HCT116 (cell line): ENCODE results near the gene VEPH1. TPM values are rescaled to one million over a fixed set of nuclear protein-coding genes. Genes with fewer than 3 reads are reported as not detected.

Experiments used
- ATAC-seq: fragments of 200-7000 bp; cut with Tn5 transposase; 2 replicates; pipeline ENCODE4 v1.9.1; 2020; ENCODE audit warnings: mild to moderate bottlenecking, moderate library complexity
- BruUV-seq: library from RNA; stranded (reverse); fragments of 400-500 nt; replicated peaks from 2 replicates; lab custom pipeline; 2021; lab: Mats Ljungman, UMichigan
- CTCF ChIA-PET: fragments of 300-600 bp; sonication (Branson Sonifier 250); formaldehyde crosslinking; loops from one replicate; lab custom pipeline; 2021; ENCODE audit warnings: antibody characterized with exemption; lab: Charles Lee
- POLR2A ChIA-PET: fragments of 300-600, 350-600 bp; sonication (Branson Sonifier 250); formaldehyde crosslinking; loops from one replicate; lab custom pipeline; 2021; ENCODE audit warnings: antibody characterized with exemption; lab: Charles Lee
- RAD21 ChIA-PET, 2 experiments: fragments of 300-600 bp; sonication (Branson Sonifier 250); formaldehyde crosslinking; loops; one replicate each; lab custom pipeline; 2023; ENCODE audit warnings: low total read pairs in 2 of 2; ENCODE audit not compliant: uncharacterized antibody in 2 of 2, unreplicated experiment in 2 of 2, low non-redundant PET in 1 of 2; lab: Charles Lee
- DNase-seq: peaks from one replicate; pipeline ENCODE4 v3.0.0-alpha.2; 2010; ENCODE audit warnings: low read depth, low spot score
- H2AFZ ChIP-seq: fragments of 200-600 bp; shearing (Covaris generic), sonication (generic); 2 replicates; pipeline ENCODE4 v1.6.1; 2017; ENCODE audit warnings: low read depth, mixed run types, mixed read lengths, antibody characterized with exemption, low read length; ENCODE audit not compliant: poor library complexity, severe bottlenecking
- H3K27ac ChIP-seq: 2 replicates; pipeline ENCODE4 v1.5.1; 2012; ENCODE audit warnings: low read depth, low read length
- H3K27me3 ChIP-seq: fragments of 200-600 bp; sonication (generic); 2 replicates; pipeline ENCODE4 v1.6.1; 2016; ENCODE audit warnings: mixed run types, low read length, mixed read lengths; ENCODE audit not compliant: insufficient read depth
- H3K36me3 ChIP-seq, 2 experiments: fragments of 200-500 bp in 1 of 2; fragments of 200-600 bp in 1 of 2; sonication (Bioruptor generic) in 1 of 2; sonication (generic) in 1 of 2; 2 replicates each; pipeline versions ENCODE4 v1.5.1 to v1.6.1; 2014 to 2016; ENCODE audit warnings: low read length in 2 of 2, inconsistent platforms in 1 of 2, mixed read lengths in 1 of 2, mixed run types in 1 of 2; ENCODE audit not compliant: insufficient read depth in 2 of 2, control insufficient read depth in 1 of 2
- H3K4me1 ChIP-seq, 2 experiments: fragments of 200-600 bp in 1 of 2; sonication (generic) in 1 of 2; 2 replicates each; pipeline versions ENCODE4 v1.5.1 to v1.6.1; 2012 to 2017; ENCODE audit warnings: low read length in 2 of 2, inconsistent platforms in 1 of 2, mild to moderate bottlenecking in 1 of 2, mixed read lengths in 1 of 2, mixed run types in 1 of 2, moderate library complexity in 1 of 2; ENCODE audit not compliant: insufficient read depth in 2 of 2, control insufficient read depth in 1 of 2
- H3K4me2 ChIP-seq: fragments of 200-600 bp; sonication (generic); 2 replicates; pipeline ENCODE4 v1.6.1; 2017; ENCODE audit warnings: mixed run types, low read length, mixed read lengths
- H3K4me3 ChIP-seq, 2 experiments: fragments of 200-600 bp in 1 of 2; sonication (generic) in 1 of 2; replicated peaks in 1 of 2; 2 replicates each; pipeline ENCODE4 v1.5.1; 2011 to 2016; ENCODE audit warnings: low read length in 2 of 2, control low read depth in 1 of 2, low read depth in 1 of 2, mild to moderate bottlenecking in 1 of 2, mixed read lengths in 1 of 2, mixed run types in 1 of 2
- H3K79me2 ChIP-seq: fragments of 200-600 bp; sonication (generic); 2 replicates; pipeline ENCODE4 v1.6.1; 2017; ENCODE audit warnings: mild to moderate bottlenecking, mixed run types, low read length, moderate library complexity, mixed read lengths; ENCODE audit not compliant: insufficient read depth
- H3K9ac ChIP-seq: fragments of 200-600 bp; sonication (generic); 2 replicates; pipeline ENCODE4 v1.6.1; 2016; ENCODE audit warnings: low read length, mixed read lengths
- H3K9me2 ChIP-seq: fragments of 200-600 bp; sonication (generic), shearing (Covaris generic); 2 replicates; pipeline ENCODE4 v1.6.1; 2017; ENCODE audit warnings: mixed run types, mild to moderate bottlenecking, moderate library complexity; ENCODE audit not compliant: insufficient read depth
- H3K9me3 ChIP-seq, 2 experiments: fragments of 200-500 bp in 1 of 2; fragments of 200-600 bp in 1 of 2; sonication (Bioruptor generic) in 1 of 2; sonication (generic) in 1 of 2; 2 replicates each; pipeline ENCODE4 v1.6.1; 2014 to 2017; ENCODE audit warnings: low read length in 2 of 2, mixed read lengths in 2 of 2, inconsistent platforms in 1 of 2, low read depth in 1 of 2, mild to moderate bottlenecking in 1 of 2, mixed run types in 1 of 2, moderate library complexity in 1 of 2; ENCODE audit not compliant: control insufficient read depth in 1 of 2, insufficient read depth in 1 of 2
- H4K20me1 ChIP-seq: fragments of 200-600 bp; sonication (generic), shearing (Covaris generic); 2 replicates; pipeline ENCODE4 v1.6.1; 2017; ENCODE audit warnings: mixed run types, mild to moderate bottlenecking, moderate library complexity; ENCODE audit not compliant: insufficient read depth
- CEBPB ChIP-seq: IDR thresholded peaks from 2 replicates; pipeline ENCODE4 v1.6.1; 2012; ENCODE audit warnings: low read depth
- CTCF ChIP-seq, 3 experiments: fragments of 200-600 bp in 1 of 3; sonication (generic) in 1 of 3; IDR thresholded peaks in 2 of 3; conservative IDR thresholded peaks in 1 of 3; 2 replicates each; pipeline ENCODE4 v1.5.1; 2012 to 2017; ENCODE audit warnings: low read depth in 2 of 3, low read length in 2 of 3, antibody characterized with exemption in 1 of 3, borderline replicate concordance in 1 of 3, control low read depth in 1 of 3, mild to moderate bottlenecking in 1 of 3, mixed read lengths in 1 of 3, mixed run types in 1 of 3, moderate library complexity in 1 of 3; ENCODE audit not compliant: insufficient read depth in 1 of 3
- EGR1 ChIP-seq: IDR thresholded peaks from 2 replicates; pipeline ENCODE4 v1.6.1; 2012; ENCODE audit warnings: low read depth
- FOSL1 ChIP-seq: IDR thresholded peaks from 2 replicates; pipeline ENCODE4 v1.6.1; 2012; ENCODE audit warnings: low read depth
- POLR2A ChIP-seq: IDR thresholded peaks from 2 replicates; pipeline ENCODE4 v1.7.0; 2011; ENCODE audit warnings: borderline replicate concordance; ENCODE audit not compliant: insufficient read depth, insufficient read length; ENCODE audit errors: extremely low read depth
- RAD21 ChIP-seq: IDR thresholded peaks from 2 replicates; pipeline ENCODE4 v1.6.1; 2012; ENCODE audit warnings: low read depth, mild to moderate bottlenecking
- REST ChIP-seq: IDR thresholded peaks from 2 replicates; pipeline ENCODE4 v1.6.1; 2012; ENCODE audit warnings: low read depth
- SIN3A ChIP-seq: IDR thresholded peaks from 2 replicates; pipeline ENCODE4 v1.6.1; 2012; ENCODE audit warnings: low read depth
- SRF ChIP-seq: IDR thresholded peaks from 2 replicates; pipeline ENCODE4 v1.6.1; 2012; ENCODE audit warnings: low read depth
- YY1 ChIP-seq: IDR thresholded peaks from 2 replicates; pipeline ENCODE4 v1.6.1; 2011; ENCODE audit warnings: low read length, low read depth, moderate library complexity, mild to moderate bottlenecking; ENCODE audit not compliant: insufficient replicate concordance; ENCODE audit errors: extremely low read depth
- ZFX ChIP-seq: fragments of 450-650 bp; IDR thresholded peaks from 2 replicates; pipeline ENCODE4 v1.6.1; 2017
- intact Hi-C: fragments of 100-400 bp; cut with micrococcal nuclease; formaldehyde crosslinking; loops from 2 replicates; pipeline ENCODE4 v1.10.0; 2022
- total RNA-seq: library from RNA; stranded (reverse); gene quantifications from one replicate; pipeline ENCODE4 v1.2.1, GENCODE V29; 2021; ENCODE audit not compliant: unreplicated experiment
- TF ChIP-seq, protein P1 (sequence below): IDR thresholded peaks from 2 replicates; pipeline ENCODE4 v1.6.1; 2012
- TF ChIP-seq, protein P2 (sequence below): IDR thresholded peaks from 2 replicates; pipeline ENCODE4 v1.6.1; 2011; ENCODE audit warnings: mild to moderate bottlenecking, low read length, moderate library complexity; ENCODE audit not compliant: insufficient replicate concordance; ENCODE audit errors: extremely low read depth

VEPH1 gene
- total RNA-seq, 1 experiment from 2014 or later: 4.9 TPM

- TF ChIP-seq CTCF (IDR thresholded peaks at IDR 0.05 in 2 of 3, conservative IDR thresholded peaks at IDR 0.05 in 1 of 3; ENCODE audit: borderline replicate concordance in 1 of 3, insufficient read depth in 1 of 3, low read depth in 2 of 3, low read length in 2 of 3) (no peak), RAD21 (no peak), POLR2A (no peak), ZFX (no peak), REST (no peak), EGR1 (no peak), SRF (no peak), SIN3A (no peak), CEBPB (no peak), FOSL1 (no peak), YY1 (no peak)
- TF ChIP-seq, protein P1, sequence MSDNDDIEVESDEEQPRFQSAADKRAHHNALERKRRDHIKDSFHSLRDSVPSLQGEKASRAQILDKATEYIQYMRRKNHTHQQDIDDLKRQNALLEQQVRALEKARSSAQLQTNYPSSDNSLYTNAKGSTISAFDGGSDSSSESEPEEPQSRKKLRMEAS: no peak
- TF ChIP-seq, protein P2, sequence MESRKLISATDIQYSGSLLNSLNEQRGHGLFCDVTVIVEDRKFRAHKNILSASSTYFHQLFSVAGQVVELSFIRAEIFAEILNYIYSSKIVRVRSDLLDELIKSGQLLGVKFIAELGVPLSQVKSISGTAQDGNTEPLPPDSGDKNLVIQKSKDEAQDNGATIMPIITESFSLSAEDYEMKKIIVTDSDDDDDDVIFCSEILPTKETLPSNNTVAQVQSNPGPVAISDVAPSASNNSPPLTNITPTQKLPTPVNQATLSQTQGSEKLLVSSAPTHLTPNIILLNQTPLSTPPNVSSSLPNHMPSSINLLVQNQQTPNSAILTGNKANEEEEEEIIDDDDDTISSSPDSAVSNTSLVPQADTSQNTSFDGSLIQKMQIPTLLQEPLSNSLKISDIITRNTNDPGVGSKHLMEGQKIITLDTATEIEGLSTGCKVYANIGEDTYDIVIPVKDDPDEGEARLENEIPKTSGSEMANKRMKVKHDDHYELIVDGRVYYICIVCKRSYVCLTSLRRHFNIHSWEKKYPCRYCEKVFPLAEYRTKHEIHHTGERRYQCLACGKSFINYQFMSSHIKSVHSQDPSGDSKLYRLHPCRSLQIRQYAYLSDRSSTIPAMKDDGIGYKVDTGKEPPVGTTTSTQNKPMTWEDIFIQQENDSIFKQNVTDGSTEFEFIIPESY: no peak
- intact Hi-C loops: no loop called here
- H3K9me3 ChIP-seq: no peaks in the 10 kb centered on the region
- H3K4me1 ChIP-seq: no peaks in the 10 kb centered on the region
- DNase-seq (no peak), ATAC-seq (no peak)
- no peaks in the 10 kb centered on the region for H3K9me2 ChIP-seq
- no peaks in the 10 kb centered on the region for H4K20me1 ChIP-seq
- no peak overlapping the region for H3K4me3 ChIP-seq
- no peak overlapping the region for H3K27ac ChIP-seq
- POLR2A ChIA-PET: no interaction called here
- H3K27me3 ChIP-seq: no peaks in the 10 kb centered on the region
- CTCF ChIA-PET: no interaction called here
- H3K9ac ChIP-seq: no peak overlapping the region
- no TSS peak for BruUV-seq
- no peak overlapping the region for H3K4me2 ChIP-seq
- H2AFZ ChIP-seq: no peak overlapping the region
- RAD21 ChIA-PET: no interaction called here
- H3K79me2 ChIP-seq: no peaks in the 10 kb centered on the region
- no peaks in the 10 kb centered on the region for H3K36me3 ChIP-seq
These were observed 86.7 kb downstream of the VEPH1 start for GRCh38 chr3:157416347-157417087.
